Ectodermal cell (in vitro differentiated cells): ENCODE results near the gene LHPP.

ENCODE experiments used
- H3K27ac ChIP-seq: 2 replicates; pipeline ENCODE4 v1.7.0; 2013; ENCODE audit warnings: mild to moderate bottlenecking, low read depth, low read length; ENCODE audit not compliant: insufficient read depth, poor library complexity, severe bottlenecking
- H3K27me3 ChIP-seq: 2 replicates; pipeline ENCODE4 v1.7.0; 2013; ENCODE audit warnings: mild to moderate bottlenecking, low read length; ENCODE audit not compliant: insufficient read depth, control insufficient read depth, poor library complexity, severe bottlenecking
- H3K36me3 ChIP-seq: one replicate; pipeline ENCODE4 v1.7.0; 2013; ENCODE audit warnings: low read length; ENCODE audit not compliant: control insufficient read depth, insufficient read depth
- H3K4me1 ChIP-seq: one replicate; pipeline ENCODE4 v1.7.0; 2013; ENCODE audit warnings: low read length; ENCODE audit not compliant: control insufficient read depth, insufficient read depth
- H3K4me3 ChIP-seq: 2 replicates; pipeline ENCODE4 v1.7.0; 2013; ENCODE audit warnings: low read depth, low read length, control low read depth; ENCODE audit not compliant: insufficient read depth
- H3K9me3 ChIP-seq: 2 replicates; pipeline ENCODE4 v1.7.0; 2013; ENCODE audit warnings: mild to moderate bottlenecking, low read length, moderate library complexity; ENCODE audit not compliant: control insufficient read depth
- WGBS, 2 experiments: methylation state at CpG; one replicate each; pipeline ENCODE4 v1.1.7; 2013; ENCODE audit warnings: missing lambda C conversion rate in 2 of 2; 5-methylcytosine and 5-hydroxymethylcytosine counted together

LHPP gene

DNA sequence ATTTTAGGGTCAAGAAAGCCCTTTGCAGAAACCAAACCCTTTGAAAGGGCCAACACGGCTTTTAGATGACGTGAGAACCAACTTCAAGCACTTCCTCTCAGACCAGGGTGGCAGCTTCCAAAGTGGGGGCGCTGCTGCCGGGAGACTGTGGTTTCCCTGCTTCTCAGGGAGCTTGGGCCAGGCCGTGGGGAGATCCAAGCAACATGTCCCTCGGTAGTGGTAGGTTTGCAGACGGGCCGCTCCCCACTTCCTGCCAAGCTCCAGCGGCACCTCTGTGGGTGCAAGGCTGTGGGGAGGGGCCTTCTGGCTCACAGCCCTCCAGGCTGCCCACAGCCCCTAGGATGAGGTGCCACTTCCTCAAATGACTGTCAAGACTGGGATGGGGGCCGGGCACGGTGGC lies 150.1 kb downstream of the LHPP start:
- WGBS, 2 experiments: 93 to 94% methylated on average over 11 of the region's 11 CpGs
- H3K9me3 ChIP-seq: no peaks in the 10 kb centered on the region
- H3K4me3 ChIP-seq: no peak overlapping the region
- H3K36me3 ChIP-seq: no peaks in the 10 kb centered on the region
- H3K27ac ChIP-seq: no peak overlapping the region
- H3K27me3 ChIP-seq: no peaks in the 10 kb centered on the region
- H3K4me1 ChIP-seq: peaks cover 15% of the 10 kb centered on the region

DNA sequence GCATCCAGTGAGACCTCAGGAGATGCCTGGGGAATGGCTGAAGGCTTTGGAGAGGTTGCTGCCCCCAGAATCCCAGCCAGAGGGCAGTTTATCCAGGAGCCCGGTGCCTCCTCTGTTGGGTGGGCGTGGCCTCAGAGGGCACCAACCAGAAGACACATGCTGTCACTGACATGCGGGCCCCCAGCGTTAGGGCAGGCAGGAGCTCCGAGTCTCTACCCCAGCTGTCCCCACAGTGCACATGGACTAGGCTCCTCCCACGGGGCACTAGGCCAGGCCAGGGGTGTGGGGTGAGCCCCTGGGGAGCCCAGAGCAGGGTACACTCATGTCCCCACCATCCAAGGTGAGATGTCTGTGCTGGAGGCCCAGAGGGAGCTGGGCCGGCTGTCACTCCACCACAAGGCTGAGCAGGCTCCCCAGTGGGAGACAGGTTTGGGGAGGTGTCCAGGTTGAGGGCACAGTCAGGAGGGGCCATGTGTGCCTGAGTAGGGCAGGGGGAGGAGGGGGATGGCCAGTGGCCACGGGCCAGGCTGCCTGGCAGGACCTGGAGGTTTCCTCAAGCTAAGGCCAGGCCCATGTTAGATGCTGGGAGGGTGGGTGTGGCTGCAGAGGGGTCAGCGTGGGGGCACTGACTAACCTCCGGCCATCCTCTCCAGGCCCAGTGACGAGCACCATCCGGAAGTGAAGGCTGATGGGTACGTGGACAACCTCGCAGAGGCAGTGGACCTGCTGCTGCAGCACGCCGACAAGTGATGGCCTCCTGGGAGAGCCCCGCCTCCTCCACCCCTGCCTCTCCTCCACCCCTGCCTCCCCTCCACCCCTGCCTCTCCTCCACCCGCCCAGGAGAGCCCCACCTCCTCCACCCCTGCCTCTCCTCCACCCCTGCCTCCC lies 151.2 kb downstream of the LHPP start:
- no peaks in the 10 kb centered on the region for H3K9me3 ChIP-seq
- no peak overlapping the region for H3K27ac ChIP-seq
- no peaks in the 10 kb centered on the region for H3K36me3 ChIP-seq
- 70 to 71% methylated on average over 17 to 18 of the region's 18 CpGs for WGBS, 2 experiments
- H3K27me3 ChIP-seq: no peaks in the 10 kb centered on the region
- H3K4me1 ChIP-seq: peaks cover 12% of the 10 kb centered on the region
- H3K4me3 ChIP-seq: no peak overlapping the region

DNA sequence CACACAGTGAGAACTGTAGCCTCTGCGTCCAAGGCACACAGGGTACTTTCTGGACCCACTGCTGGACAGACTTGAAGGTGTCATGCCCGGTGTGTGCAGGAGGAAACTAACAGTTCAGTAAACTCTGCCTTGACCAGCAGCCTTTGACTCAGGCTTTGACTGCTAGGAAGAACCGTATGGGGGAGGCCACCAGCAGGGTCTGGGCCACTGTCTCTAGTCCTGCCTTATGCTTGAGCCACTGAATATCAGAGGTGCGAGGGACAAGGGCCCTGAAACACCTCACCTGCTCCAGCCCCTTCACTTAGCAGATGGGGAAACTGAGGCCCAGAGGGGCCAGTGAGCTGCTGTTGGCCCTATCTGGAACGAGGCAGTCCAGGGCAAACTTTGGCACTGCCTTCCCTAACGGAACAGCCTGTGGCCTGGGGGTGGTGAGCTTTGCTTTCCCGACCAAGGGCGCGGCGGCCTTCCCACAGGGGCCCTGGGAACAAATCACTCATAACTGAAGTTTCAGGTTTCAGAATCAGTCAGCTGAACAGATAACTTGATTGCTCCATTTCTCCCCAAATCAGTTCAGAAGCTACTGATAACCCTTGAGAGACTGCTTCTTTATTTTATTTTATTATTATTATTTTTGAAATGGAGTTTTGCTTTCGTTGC lies 152.5 kb downstream of the LHPP start:
- Histone ChIP-seq H3K27me3 (no peaks in the 10 kb centered on the region), H3K27ac (no peak overlapping the region), H3K4me3 (no peak overlapping the region), H3K9me3 (no peaks in the 10 kb centered on the region), H3K36me3 (no peaks in the 10 kb centered on the region), H3K4me1 (peaks cover 12% of the 10 kb centered on the region)
- WGBS, 2 experiments: 89% methylated on average over 11 of the region's 11 CpGs

DNA sequence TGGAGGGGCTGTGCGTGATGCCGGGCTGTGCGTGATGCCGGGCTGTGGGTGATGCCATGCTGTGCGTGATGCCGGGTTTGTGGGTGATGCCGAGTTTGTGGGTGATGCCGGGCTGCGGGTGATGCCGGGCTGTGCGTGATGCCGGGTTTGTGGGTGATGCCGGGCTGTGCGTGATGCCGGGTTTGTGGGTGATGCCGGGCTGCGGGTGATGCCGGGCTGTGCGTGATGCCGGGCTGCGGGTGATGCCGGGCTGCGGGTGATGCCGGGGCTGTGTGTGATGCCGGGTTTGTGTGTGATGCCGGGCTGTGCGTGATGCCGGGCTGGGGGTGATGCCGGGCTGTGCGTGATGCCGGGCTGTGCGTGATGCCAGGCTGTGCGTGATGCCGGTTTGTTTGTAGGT lies 153.6 kb downstream of the LHPP start:
- H3K36me3 ChIP-seq: no peaks in the 10 kb centered on the region
- H3K4me1 ChIP-seq: peaks cover 16% of the 10 kb centered on the region
- no peak overlapping the region for H3K4me3 ChIP-seq
- no peaks in the 10 kb centered on the region for H3K9me3 ChIP-seq
- 93 to 95% methylated on average over 34 of the region's 34 CpGs for WGBS, 2 experiments
- H3K27me3 ChIP-seq: no peaks in the 10 kb centered on the region
- H3K27ac ChIP-seq: no peak overlapping the region

DNA sequence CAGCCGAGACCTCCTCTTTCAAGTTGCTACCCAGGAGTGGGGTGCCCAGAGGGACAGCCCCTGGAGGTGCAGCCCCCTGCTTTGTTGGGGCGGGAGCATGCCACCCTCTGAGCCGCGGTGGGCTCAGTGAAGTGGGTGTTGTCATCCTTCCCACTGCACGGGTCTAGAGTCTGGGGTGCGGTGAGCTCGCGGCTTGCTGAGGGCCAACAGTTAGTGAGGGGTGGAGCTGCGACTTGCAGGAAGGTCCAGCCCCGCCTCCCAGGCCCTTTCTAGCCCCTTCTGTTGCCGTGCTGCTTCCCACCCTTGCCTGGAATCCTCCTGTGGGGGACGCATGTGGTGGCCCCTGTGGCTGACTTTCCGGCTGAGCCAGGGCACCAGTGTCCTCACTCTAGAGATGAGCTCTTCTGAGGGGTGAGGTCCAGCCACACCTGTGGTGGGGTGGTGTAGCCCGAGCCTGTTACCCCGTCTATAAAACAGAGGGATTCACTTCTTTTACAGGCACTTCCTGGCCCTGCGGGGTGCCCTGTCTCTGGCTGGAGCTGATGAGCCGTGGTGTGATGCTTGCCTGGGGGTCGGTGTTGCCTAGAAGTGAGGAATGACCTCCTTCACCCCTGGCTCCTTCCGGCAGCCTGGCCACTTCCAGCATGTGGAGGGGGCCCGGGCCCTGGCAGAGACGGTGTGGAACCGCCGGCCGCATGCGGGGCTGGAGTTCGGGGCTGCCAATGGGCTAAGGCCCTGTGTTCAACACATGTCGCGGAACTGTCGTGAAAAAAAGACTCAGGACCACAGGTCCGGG lies 154.6 kb downstream of the LHPP start:
- peaks cover 16% of the 10 kb centered on the region for H3K4me1 ChIP-seq
- H3K27ac ChIP-seq: peak overlapping the region; percentile 54
- H3K27me3 ChIP-seq: no peaks in the 10 kb centered on the region
- no peaks in the 10 kb centered on the region for H3K36me3 ChIP-seq
- 70 to 77% methylated on average over 30 of the region's 30 CpGs for WGBS, 2 experiments
- H3K9me3 ChIP-seq: no peaks in the 10 kb centered on the region
- no peak overlapping the region for H3K4me3 ChIP-seq

DNA sequence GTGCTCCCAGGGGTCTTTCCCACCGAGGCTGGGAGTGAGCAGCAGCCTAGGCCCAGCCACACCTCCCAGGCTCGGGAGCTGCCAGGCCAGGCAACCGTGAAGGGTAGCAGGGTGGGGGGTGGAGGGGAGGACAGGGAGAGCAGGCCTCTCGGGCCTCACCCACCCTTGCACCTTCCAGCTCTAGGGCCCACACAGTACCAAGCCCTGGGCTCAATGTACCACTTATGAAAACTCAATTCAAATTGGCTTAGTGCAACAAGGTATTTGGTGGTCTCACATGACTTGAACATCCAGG lies 155.2 kb downstream of the LHPP start:
- H3K4me1 ChIP-seq: peaks cover 17% of the 10 kb centered on the region
- WGBS, 2 experiments: 73 to 81% methylated on average over 4 of the region's 4 CpGs
- H3K4me3 ChIP-seq: no peak overlapping the region
- H3K27me3 ChIP-seq: no peaks in the 10 kb centered on the region
- no peaks in the 10 kb centered on the region for H3K36me3 ChIP-seq
- no peaks in the 10 kb centered on the region for H3K9me3 ChIP-seq
- H3K27ac ChIP-seq: no peak overlapping the region

DNA sequence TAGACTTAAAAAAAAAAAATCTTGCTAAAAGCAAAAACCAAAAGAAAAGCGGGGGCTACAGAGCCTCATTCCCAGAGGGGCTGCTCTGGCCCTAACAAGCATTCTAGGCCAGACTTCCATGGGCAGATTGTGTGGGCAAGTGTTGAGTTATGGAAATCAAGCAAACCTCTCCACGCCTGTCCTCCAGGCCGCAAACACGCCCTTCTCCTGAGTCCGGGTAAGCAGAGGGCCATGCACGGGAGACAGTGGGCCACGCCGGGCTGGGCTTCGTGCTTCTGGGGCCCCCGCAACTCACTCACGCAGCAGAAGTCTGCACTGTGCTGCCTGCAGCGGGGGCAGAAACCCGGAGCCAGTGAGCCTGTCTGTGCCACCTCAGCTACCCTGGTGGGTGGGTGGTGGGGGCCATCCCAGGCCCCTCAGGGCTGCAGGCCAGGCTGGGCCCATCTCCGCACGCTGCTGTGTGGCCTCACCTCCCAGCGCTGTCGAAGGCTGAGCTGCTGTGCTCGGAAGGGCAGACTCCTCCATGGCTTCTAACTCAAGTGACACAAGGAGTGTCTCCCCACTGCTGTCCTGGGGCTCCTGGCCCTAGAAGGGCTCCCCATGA lies 156.9 kb downstream of the LHPP start:
- no peak overlapping the region for H3K27ac ChIP-seq
- WGBS, 2 experiments: 95 to 96% methylated on average over 18 of the region's 18 CpGs
- no peak overlapping the region for H3K4me3 ChIP-seq
- peaks cover 23% of the 10 kb centered on the region for H3K4me1 ChIP-seq
- no peaks in the 10 kb centered on the region for H3K36me3 ChIP-seq
- no peaks in the 10 kb centered on the region for H3K9me3 ChIP-seq
- no peaks in the 10 kb centered on the region for H3K27me3 ChIP-seq

DNA sequence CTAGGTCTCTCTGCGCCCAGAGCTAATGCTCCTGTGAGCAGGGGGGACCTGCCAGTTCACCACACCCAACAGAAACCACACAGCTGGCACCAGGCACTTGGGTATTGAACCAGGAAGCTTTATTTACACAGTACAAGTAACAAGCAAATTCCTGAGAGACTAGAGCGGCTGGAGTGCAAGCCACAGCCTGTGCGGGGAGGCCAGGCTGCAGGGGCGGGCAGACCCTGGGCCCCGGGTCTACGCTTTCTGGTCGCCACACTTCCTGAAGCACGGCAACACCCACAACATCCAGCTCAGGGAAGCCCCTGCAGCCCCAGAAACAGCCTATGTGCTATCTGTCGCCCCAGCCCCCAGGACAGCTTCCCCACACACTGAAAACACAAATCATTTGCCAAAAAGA lies 157.6 kb downstream of the LHPP start:
- Histone ChIP-seq H3K27ac (no peak overlapping the region), H3K4me1 (peaks cover 24% of the 10 kb centered on the region), H3K36me3 (no peaks in the 10 kb centered on the region), H3K27me3 (no peaks in the 10 kb centered on the region), H3K4me3 (no peak overlapping the region), H3K9me3 (no peaks in the 10 kb centered on the region)
- 86 to 91% methylated on average over 9 of the region's 9 CpGs for WGBS, 2 experiments

DNA sequence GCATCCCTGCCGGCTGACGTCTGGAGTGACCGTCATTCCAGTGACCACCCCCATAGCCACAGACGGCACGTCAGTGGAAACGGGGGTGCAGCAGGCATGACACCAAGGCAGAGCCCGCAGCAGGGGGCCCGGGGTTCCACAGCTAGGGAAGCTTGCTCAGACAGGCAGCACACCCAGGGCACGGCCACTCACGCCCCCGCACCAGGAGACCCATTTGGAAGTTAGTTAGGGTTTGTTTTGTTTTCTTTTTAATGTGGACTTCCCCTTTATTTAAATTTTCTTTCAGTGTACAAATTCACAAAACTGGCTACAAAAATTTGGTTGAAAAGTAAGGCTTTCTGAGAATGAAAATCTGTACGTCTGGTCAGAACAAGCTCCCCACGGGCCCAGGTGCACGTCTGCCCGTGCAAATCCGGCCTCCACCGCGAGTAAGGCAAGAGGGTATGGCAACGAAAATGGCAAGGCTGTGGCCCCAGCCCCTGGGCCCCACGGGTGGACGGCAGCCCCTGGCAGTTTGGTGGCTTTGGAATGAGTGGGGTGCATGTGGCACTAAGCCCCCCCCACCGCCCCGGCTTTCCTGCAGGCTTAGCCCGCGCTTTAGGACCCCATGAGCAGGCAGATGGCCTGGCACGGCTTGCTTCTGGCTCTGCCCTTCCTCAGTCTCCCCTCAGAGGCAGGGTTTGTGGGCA lies 158.3 kb downstream of the LHPP start:
- Histone ChIP-seq H3K27ac (no peak overlapping the region), H3K4me3 (no peak overlapping the region), H3K4me1 (peaks cover 28% of the 10 kb centered on the region), H3K36me3 (no peaks in the 10 kb centered on the region), H3K27me3 (no peaks in the 10 kb centered on the region), H3K9me3 (no peaks in the 10 kb centered on the region)
- 93% methylated on average over 26 of the region's 26 CpGs for WGBS, 2 experiments
